A673 (cell line): ENCODE data around the gene PAF1. TPM values are rescaled to one million over a fixed set of nuclear protein-coding genes. Genes with fewer than 3 reads are reported as not detected.

ENCODE experiments used
- BruUV-seq: library from RNA; stranded (reverse); fragments of 400-500 nt; replicated peaks from 2 replicates; lab custom pipeline; 2021; lab: Mats Ljungman, UMichigan
- CTCF ChIA-PET: fragments of 300-600 bp; sonication (Branson Sonifier 250); formaldehyde crosslinking; loops from one replicate; lab custom pipeline; 2022; ENCODE audit warnings: antibody characterized with exemption; lab: Charles Lee
- POLR2A ChIA-PET: fragments of 300-600 bp; sonication (Branson Sonifier 250); formaldehyde crosslinking; loops from one replicate; lab custom pipeline; 2022; ENCODE audit warnings: antibody characterized with exemption; ENCODE audit not compliant: low non-redundant PET; lab: Charles Lee
- DNase-seq: peaks from one replicate; pipeline ENCODE4 v3.0.0-alpha.2; 2015; ENCODE audit warnings: low spot score
- H3K27ac ChIP-seq: fragments of 200-600 bp; sonication (generic); 2 replicates; pipeline ENCODE4 v1.5.1; 2016; ENCODE audit warnings: mixed run types, low read depth, mild to moderate bottlenecking, mixed read lengths, antibody characterized with exemption, low read length; ENCODE audit not compliant: poor library complexity, severe bottlenecking
- H3K27me3 ChIP-seq: fragments of 200-600 bp; sonication (generic); replicated peaks from 2 replicates; pipeline ENCODE4 v1.6.1; 2017; ENCODE audit warnings: mixed run types, low read depth, mild to moderate bottlenecking, mixed read lengths, antibody characterized with exemption, low read length; ENCODE audit not compliant: insufficient read depth, poor library complexity
- H3K36me3 ChIP-seq: fragments of 200-600 bp; sonication (generic); 2 replicates; pipeline ENCODE4 v1.6.1; 2016; ENCODE audit warnings: mixed run types, mild to moderate bottlenecking, mixed read lengths, antibody characterized with exemption, low read length; ENCODE audit not compliant: insufficient read depth, poor library complexity, severe bottlenecking
- H3K4me1 ChIP-seq: fragments of 200-600 bp; sonication (generic); 2 replicates; pipeline ENCODE4 v1.6.1; 2017; ENCODE audit warnings: mixed run types, mild to moderate bottlenecking, mixed read lengths, antibody characterized with exemption, low read length; ENCODE audit not compliant: insufficient read depth, poor library complexity, severe bottlenecking
- H3K4me3 ChIP-seq: fragments of 200-600 bp; sonication (generic); 2 replicates; pipeline ENCODE4 v1.5.1; 2016; ENCODE audit warnings: low read depth, mixed run types, mild to moderate bottlenecking, mixed read lengths, low read length; ENCODE audit not compliant: poor library complexity, severe bottlenecking
- H3K9me3 ChIP-seq: fragments of 200-600 bp; sonication (generic); 2 replicates; pipeline ENCODE4 v1.6.1; 2016; ENCODE audit warnings: mixed run types, low read depth, mild to moderate bottlenecking, mixed read lengths, antibody characterized with exemption, low read length; ENCODE audit not compliant: poor library complexity, severe bottlenecking
- EZH2 ChIP-seq: fragments of 200-600 bp; sonication (generic); IDR thresholded peaks from 2 replicates; pipeline ENCODE4 v1.6.1; 2017; ENCODE audit warnings: borderline replicate concordance, low read depth, mild to moderate bottlenecking, mixed read lengths, antibody characterized with exemption, low read length; ENCODE audit not compliant: poor library complexity, severe bottlenecking
- intact Hi-C: fragments of 100-400 bp; cut with micrococcal nuclease; formaldehyde crosslinking; loops from one replicate; pipeline ENCODE4 v1.10.0; 2022; ENCODE audit not compliant: unreplicated experiment
- total RNA-seq: library from RNA; stranded (reverse); gene quantifications from 2 replicates; pipeline ENCODE4 v1.2.3, GENCODE V29; 2021
- TF ChIP-seq, protein P1 (sequence below): fragments of 300-800, 200-600 bp; sonication (generic); conservative IDR thresholded peaks from 2 replicates; pipeline ENCODE4 v1.5.1; 2017; ENCODE audit warnings: low read depth, mild to moderate bottlenecking, antibody characterized with exemption, low read length, moderate library complexity, mixed read lengths

The PAF1 gene
- total RNA-seq, 1 experiment from 2014 or later = 70.2 TPM

GRCh38 chr19:39416152-39417120 lies 25.5 kb upstream of the PAF1 start:
- CTCF ChIA-PET = no interaction called here
- intact Hi-C loops = no loop called here
- TF ChIP-seq, protein P1, sequence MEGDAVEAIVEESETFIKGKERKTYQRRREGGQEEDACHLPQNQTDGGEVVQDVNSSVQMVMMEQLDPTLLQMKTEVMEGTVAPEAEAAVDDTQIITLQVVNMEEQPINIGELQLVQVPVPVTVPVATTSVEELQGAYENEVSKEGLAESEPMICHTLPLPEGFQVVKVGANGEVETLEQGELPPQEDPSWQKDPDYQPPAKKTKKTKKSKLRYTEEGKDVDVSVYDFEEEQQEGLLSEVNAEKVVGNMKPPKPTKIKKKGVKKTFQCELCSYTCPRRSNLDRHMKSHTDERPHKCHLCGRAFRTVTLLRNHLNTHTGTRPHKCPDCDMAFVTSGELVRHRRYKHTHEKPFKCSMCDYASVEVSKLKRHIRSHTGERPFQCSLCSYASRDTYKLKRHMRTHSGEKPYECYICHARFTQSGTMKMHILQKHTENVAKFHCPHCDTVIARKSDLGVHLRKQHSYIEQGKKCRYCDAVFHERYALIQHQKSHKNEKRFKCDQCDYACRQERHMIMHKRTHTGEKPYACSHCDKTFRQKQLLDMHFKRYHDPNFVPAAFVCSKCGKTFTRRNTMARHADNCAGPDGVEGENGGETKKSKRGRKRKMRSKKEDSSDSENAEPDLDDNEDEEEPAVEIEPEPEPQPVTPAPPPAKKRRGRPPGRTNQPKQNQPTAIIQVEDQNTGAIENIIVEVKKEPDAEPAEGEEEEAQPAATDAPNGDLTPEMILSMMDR = no peak
- TF ChIP-seq EZH2 = no peak
- Histone ChIP-seq H3K36me3 (peaks cover 40% of the 10 kb centered on the region), H3K27ac (no peak overlapping the region), H3K9me3 (no peaks in the 10 kb centered on the region), H3K4me1 (peaks cover 17% of the 10 kb centered on the region), H3K4me3 (no peak overlapping the region), H3K27me3 (no peaks in the 10 kb centered on the region)
- DNase-seq = no peak
- POLR2A ChIA-PET = no interaction called here
- BruUV-seq = no TSS peak

DNA sequence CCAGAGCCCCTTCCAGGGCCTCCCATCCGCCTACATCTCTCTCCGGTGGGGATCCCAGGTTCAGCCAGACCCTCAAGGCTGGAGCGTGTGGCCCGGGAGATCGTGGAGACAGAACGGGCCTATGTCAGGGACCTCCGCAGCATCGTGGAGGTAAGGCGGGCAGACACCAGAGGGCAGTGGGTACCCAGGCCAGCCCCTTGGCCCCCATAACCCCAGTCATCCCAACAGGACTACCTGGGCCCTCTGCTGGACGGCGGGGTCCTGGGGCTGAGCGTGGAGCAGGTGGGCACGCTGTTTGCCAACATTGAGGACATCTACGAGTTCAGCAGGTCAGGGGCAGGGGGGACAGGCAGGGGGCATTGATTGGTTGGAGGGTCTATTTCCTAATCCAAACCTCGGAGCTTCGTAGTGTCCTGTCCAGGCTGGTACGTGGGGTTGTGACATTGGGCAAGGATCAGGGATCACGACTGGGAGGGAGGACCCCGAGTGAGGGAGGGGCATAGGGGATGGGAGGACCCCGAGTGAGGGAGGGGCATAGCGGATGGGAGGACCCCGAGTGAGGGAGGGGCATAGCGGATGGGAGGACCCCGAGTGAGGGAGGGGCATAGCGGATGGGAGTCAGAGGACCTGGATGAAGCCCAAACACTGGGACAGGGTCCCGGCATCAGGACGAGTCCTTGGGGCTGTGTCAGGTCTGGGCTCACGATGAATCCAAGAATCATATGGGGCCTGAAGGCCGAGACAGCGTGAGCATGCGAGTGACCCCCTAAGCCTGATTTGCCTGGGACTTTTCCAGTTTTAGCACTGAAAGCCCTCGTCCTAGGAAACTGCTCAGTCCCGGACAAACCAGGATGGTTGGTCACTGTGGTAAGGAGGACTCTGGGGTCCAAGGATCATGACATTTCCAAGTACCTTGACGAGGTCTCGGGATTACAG lies 24.5 kb upstream of the PAF1 start:
- intact Hi-C loops = no loop called here
- H3K36me3 ChIP-seq = peaks cover 37% of the 10 kb centered on the region
- CTCF ChIA-PET = interaction anchor here (1.5 kb wide), 1 partner anchor 20 kb away, joined by 3 read pairs; the partner anchor contains the start of gene RPS16
- peaks cover 28% of the 10 kb centered on the region for H3K4me1 ChIP-seq
- BruUV-seq = no TSS peak
- H3K4me3 ChIP-seq = peak overlapping the region; percentile 100
- POLR2A ChIA-PET = no interaction called here
- no peaks in the 10 kb centered on the region for H3K9me3 ChIP-seq
- TF ChIP-seq, protein P1 = no peak
- no peak for TF ChIP-seq EZH2
- peak overlapping the region; percentile 54 for H3K27ac ChIP-seq
- DNase-seq = no peak
- H3K27me3 ChIP-seq = no peaks in the 10 kb centered on the region
